SIG-M5 (cell line): ENCODE data around the gene EFEMP1.

Experiments
- DNase-seq: peaks from one replicate; lab custom pipeline; 2025; lab: John Stamatoyannopoulos, UW

The EFEMP1 gene, protein sequence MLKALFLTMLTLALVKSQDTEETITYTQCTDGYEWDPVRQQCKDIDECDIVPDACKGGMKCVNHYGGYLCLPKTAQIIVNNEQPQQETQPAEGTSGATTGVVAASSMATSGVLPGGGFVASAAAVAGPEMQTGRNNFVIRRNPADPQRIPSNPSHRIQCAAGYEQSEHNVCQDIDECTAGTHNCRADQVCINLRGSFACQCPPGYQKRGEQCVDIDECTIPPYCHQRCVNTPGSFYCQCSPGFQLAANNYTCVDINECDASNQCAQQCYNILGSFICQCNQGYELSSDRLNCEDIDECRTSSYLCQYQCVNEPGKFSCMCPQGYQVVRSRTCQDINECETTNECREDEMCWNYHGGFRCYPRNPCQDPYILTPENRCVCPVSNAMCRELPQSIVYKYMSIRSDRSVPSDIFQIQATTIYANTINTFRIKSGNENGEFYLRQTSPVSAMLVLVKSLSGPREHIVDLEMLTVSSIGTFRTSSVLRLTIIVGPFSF

GRCh38 chr2:55923091-55923981 lies at the start of gene EFEMP1:
Gene EFEMP1, minus strand, starts transcription at chr2:55923782. Its CDS starts 1,342 bp downstream, at chr2:55922440.
- no peak for DNase-seq

GRCh38 chr2:55970500-55970899 lies 46.9 kb upstream of the EFEMP1 start:
- no peak for DNase-seq

GRCh38 chr2:55968941-55969340 lies 45.4 kb upstream of the EFEMP1 start:
- no peak for DNase-seq

GRCh38 chr2:55966401-55967118 lies 43.0 kb upstream of the EFEMP1 start:
- DNase-seq: no peak

- no peak for DNase-seq
These were observed 42.4 kb upstream of the EFEMP1 start for GRCh38 chr2:55965966-55966365.

GRCh38 chr2:55965276-55965675 lies 41.7 kb upstream of the EFEMP1 start:
- DNase-seq: no peak

DNA sequence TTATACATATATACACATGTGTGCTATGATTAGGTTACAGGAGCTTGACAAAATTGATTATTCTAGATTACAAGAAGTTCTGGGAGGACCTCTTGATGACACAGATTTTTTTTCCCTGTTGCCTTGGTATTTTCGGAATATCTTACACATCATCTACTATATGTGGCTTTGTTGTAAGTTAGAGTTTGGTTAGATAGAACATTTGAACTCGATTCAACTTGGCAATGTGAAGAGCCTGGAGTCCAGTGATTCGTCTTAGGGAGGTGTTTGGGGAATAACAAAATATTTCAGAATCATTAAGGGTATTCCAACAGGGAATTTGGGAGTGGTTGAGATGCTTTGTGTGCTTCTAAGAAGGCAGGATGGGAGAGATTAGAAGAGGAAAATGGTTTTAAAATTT lies 39.3 kb upstream of the EFEMP1 start:
- DNase-seq: no peak

- DNase-seq: peak; percentile 21
These were observed 37.8 kb upstream of the EFEMP1 start for GRCh38 chr2:55961318-55961911.

DNA sequence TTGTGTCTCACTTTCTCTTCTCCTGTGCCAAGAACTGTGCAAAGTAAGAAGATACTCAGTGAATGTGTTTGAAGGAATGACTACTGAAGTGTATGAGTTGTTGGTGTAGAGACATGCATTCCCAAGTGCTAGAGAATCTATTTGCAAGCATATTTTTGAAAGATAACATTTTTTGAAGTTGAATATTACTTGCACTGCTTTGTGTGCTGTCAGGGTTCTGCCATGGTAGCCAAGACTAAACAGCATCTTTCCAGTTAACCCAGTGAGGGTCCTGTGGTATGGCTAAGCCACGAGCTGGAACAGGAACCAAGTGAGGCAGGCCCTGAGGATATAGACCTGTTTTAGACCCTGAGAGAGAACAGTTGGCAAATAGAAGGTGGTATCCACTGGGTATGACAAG lies 35.2 kb upstream of the EFEMP1 start:
- no peak for DNase-seq

GRCh38 chr2:55957142-55957541 lies 33.6 kb upstream of the EFEMP1 start:
- DNase-seq: no peak

DNA sequence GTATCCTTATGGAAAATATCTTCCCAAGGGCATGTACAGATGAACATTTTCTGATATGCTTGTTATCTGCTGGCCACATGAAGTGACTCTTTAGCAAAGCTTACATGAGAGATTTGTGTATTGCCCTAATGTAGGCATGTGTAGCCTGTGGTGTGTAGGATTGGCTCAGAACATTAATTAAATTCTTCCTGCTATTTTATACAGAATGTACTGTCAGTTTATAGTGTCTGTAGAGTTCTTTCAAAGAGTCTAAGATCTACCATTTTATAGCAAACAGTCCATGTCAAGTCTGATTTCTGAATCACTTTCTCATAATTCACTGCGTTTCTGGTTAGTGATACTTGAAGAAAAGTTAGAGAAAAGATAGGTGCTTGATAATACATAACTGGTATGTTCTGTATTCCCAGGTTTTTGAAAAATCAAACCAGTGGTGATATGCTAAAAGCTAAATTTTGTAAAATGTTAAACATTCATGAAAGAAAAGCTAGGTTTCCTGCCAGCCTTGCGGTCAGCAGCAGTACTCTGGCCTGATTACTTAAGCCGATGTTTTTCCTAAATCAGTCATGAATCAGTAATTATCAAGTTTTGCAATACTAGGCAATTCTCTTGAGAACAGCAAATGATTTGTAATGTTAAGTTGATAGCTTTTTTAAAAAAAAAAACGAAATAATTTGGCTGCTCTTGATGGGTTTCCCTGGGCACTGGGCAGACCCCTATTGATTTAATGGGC lies 30.9 kb upstream of the EFEMP1 start:
- no peak for DNase-seq

DNA sequence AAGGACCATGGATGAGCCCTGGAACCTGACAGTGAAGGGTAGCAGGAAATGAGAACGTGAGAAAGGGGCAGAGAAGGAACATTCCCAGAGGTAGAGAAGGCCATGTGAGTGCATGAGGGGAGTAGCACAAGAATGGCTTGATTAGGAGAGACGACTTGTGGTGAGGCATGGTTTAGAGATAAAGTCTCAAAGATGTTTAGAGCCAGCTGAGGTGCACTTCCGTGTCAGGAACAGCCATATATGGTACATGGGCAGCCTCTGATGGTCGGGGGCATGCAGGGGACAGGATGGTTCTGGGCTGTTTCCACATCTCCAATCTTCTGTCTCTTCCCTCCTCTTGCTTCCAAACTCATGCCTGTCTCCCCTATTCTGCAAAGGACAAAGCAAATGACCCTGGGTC lies 28.8 kb upstream of the EFEMP1 start:
- no peak for DNase-seq

- DNase-seq: no peak
These were observed 28.0 kb upstream of the EFEMP1 start for GRCh38 chr2:55951533-55951932.

DNA sequence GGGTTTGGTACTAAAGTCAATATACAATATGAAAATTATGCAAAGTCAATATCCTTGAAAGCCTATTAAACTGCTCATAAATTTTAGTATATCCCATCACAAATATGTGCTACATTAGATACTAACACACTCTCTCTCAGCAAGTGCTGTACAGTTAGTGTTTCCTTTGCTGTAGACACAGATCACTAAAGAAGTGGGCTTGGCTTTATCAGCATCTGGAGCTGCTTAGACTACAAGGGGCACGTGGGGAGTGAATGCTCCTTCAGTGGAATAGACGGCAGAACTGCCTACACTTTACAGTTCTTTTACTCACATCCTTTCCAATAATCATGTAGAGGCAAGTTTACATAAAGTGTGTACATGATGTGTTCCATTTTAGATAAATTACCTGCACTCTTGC lies 26.0 kb upstream of the EFEMP1 start:
- DNase-seq: no peak

GRCh38 chr2:55949211-55949610 lies 25.6 kb upstream of the EFEMP1 start:
- no peak for DNase-seq

DNA sequence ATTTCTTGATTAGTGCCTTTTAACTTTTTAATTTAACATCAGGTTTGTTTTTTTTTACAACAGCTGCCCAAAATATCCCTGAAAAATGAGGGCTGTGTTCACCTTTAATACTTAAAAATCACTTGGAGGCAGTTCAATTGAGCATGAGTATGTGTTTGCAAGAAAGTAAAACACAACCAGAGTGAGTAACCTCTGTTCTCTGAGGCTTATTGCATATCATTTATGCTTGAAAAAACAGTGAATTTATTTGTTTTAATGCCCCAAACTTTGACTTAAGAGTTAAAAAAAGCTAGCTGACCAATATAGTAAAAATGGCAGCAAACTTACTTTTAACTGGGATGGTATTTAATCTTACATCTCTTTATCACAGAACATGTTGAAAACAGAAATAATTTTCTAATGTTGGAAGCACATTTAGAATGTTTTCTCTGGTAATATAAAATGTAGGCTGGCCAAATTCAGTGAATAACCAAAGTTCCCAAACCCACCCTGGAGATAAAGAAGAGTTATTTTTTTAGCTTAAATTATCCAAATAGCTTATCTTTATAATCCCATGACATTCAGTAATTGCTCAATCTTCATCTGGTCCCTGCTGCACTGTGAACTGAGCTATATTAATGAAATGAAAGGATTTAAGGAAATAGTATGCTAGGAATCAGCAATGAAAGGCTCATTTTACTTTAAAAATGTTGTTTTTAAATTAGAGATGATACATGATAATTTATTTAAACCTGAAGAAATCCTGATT lies 24.8 kb upstream of the EFEMP1 start:
- no peak for DNase-seq

DNA sequence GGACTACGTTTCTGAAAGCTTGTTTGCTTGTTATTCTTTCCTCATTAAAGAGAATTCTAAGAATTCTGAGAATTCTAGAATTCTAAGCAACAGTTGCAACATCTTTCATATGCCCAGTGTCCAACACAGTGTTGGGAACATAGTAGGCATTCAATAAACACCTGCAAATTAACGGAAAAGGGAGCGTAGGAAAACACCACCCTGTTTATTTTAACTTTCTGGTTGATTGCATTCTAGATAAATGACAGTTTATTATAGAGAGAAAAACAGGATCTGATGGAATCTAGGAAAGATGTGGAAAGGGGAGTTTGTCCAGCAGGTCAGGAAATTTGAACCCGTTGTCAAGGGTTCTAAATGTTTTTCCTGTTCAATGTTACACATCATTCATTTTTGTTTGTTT lies 24.2 kb upstream of the EFEMP1 start:
- DNase-seq: no peak

- no peak for DNase-seq
These were observed 23.2 kb upstream of the EFEMP1 start for GRCh38 chr2:55946793-55947192.

- no peak for DNase-seq
These were observed 19.9 kb upstream of the EFEMP1 start for GRCh38 chr2:55943466-55943865.

DNA sequence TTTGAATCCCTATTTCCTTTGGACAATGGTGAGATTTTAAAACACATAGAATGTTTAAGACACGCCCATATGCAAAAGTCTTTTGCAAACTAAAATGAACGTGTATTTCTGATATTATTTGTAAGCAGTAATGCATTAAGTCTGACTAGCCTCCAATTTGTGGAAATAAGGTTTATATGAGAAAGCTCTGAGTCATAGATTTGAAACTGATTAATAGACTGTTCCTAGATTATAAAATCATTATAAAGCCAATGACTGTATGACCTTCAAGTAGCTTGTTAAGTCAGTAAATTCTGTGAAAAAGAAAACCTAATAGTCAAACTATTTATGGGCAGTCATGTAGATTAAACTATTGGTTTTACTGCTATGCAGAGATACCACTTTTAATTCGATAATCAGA lies 12.8 kb upstream of the EFEMP1 start:
- DNase-seq: no peak
